Skin epidermis (tissue), 12 donors: ENCODE data around the gene INTS14.

Experiments
- H3K27ac ChIP-seq, 21 experiments: fragments of 200-600 bp; sonication (generic) in 11 of 21; one replicate each; pipeline ENCODE4 v1.5.0; 2020; ENCODE audit warnings: mild to moderate bottlenecking in 3 of 21, inconsistent platforms in 2 of 21, moderate library complexity in 2 of 21
- H3K4me3 ChIP-seq, 7 experiments: fragments of 200-600 bp; sonication (generic) in 2 of 7; one replicate each; pipeline ENCODE4 v1.5.0; 2020; ENCODE audit warnings: inconsistent platforms in 2 of 7, mild to moderate bottlenecking in 2 of 7, moderate library complexity in 1 of 7

The INTS14 gene

DNA sequence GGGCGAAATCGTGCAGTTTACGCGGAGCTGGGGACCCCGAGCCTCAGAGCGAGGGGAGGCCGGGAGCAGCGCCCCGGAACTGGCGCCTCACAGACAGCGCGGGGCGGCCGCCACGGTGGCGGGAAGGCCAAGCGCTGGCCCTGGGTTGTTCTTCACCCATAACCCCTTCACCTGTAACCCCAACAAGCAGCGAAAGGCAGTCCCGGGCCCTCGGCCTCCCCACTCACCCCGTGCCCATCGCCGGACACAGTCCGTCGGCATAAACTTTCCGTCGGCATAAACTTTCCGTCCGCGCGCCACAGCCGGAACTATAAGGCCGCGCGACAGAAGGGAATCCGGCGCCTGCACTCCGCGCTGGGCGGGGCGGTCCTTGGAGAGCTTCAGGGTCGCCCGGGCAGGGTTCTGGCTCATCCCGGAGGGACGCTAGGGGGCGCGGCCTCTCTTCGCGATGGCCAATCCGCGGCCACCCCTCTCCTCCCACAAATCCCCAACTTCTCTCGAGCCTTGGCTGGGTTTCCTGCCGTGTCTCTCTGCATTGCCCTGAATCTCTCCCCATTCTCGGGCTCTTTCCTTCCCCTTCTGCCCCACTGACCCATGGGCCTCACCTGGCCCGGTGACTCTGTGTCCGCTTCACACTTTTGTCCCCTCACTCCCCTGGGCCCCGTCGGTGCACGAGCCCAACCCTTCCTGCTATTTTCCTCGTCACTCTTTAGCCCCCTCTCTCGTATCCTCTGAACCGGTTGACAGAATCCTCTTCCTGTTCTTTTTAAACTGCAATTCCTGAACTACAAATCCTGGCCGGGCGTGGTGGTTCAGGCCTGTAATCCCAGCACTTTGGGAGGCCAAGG lies at the start of gene INTS14:
TSS of gene INTS14 (minus strand) at position 261 of the 848 bp plus-strand sequence. CDS start 3,751 bp downstream, outside the sequence.
- peak within 1 kb of the TSS; percentile 61 to 90 (median 83) for H3K4me3 ChIP-seq

DNA sequence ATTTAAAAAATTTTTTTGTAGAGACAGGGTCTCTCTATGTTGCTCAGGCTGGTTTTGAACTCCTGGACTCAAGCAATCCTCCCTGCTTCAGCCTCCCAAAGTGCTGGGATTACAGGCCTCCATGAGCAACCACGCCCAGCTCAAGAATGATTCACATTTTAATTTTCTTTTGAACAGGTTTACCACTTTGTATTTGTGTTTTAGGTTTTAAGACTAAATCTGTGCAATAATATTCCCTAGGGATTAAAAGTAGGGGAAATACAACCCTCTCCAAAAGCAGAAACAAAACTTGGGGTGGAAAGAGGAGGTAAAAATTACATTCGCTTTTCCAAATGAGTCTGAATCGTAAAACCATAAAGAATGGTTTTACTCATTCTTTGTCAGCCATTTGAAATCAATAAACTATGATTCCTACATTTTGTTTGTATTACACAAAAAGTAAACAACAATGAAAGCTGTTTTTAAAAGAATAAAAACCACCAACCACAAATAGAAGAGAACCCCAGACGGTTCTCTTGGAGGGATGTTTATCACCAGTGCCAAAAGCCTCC lies 48.6 kb upstream of the INTS14 start:
- H3K27ac ChIP-seq, result no peak overlapping the region
- H3K4me3 ChIP-seq, result no peak overlapping the region

More for the DNA sequence above, at the start of gene INTS14:
- H3K27ac ChIP-seq, result peak within 1 kb of the TSS; percentile 84 to 99 (median 96)

DNA sequence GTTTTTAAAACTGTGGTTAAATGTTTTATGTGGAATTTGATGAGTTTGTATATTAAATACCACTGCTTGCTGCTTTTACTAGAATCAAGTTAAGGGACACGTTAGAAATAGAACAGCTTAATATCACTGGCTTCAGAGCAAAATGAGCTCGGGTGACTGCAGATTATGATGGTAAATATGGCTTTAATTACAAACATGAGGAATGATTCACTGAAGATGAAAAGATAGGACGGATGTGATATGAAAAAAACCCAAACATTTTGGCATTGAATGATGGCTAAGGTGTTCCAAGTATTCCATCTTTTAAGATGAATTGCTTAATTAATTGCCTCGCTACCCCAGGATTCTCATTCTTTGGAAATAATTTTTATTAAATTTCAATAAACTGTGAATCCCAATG lies 44.5 kb upstream of the INTS14 start:
- Histone ChIP-seq H3K4me3 (no peak overlapping the region), H3K27ac (no peak overlapping the region)

DNA sequence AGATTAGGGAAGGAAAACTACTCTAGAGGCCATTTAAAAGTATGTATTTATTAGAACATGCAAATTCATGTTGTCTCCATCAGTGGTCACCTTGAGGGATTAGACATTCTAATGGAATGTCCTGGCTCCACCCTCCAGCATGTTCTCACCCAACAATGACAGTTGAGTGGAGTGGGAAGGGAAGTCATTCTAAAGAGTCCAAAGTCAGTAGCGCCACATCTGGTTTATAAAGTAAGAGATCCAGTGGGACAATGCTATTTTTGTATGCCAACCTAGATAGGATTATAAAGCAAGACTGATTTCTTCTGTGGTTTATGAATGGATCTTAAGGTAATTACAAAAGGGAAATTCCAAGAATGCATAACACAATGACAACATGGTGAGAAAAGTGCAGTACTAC lies 44.1 kb upstream of the INTS14 start:
- Histone ChIP-seq H3K4me3 (no peak overlapping the region), H3K27ac (no peak overlapping the region)

DNA sequence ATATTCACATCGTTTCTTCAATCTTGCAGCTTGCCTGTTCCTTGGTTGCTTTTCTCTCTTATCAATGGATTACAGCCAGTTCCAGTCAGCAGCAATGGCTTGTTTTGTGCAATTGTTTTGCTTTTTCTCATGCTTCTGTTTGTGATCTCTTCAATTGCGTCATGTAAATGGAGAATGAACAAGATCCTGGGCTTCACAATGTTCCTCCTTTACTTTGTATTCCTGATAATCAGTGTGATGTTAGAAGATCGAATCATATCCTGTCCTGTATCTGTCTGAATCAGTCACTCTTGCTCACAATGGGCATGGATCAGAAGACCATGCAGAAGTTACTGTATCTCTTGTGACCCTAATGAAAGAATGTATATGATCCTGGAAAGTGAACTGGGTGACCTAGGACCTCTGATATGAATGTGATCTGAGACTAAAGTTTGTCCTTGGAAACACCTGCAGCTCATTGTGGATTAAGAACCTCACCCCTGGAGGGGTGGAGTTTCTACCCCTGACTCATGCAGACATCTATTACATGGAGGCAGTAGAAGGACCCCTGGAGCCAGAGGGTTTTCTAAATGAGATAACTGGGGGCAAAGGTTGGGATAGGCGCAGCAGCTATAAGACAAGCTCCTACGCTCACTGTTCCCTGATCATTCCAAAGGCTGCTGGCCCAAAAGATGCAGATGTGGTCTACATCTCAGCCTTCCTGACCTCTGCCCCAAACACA lies 43.0 kb upstream of the INTS14 start:
- Histone ChIP-seq H3K4me3 (no peak overlapping the region), H3K27ac (no peak overlapping the region)

DNA sequence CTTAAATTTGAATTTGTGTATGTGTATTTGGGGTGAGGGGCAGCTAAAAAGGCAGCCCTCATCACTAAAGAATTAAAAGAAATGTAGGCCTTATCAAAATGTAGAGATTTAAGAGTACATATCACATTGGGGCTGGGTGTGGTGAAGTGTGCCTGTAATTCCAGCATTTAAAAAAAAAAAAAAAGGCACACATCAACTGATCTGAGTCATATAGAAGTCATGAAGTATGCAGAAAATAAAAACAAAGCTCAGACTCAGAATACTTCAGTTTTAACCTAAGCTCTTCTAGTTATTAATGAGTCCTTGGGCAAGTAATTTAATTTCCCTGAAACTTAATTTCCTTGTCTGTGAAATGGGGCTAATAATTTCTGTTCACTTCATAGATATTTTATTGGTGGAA lies 42.4 kb upstream of the INTS14 start:
- H3K27ac ChIP-seq, result no peak overlapping the region
- H3K4me3 ChIP-seq, result no peak overlapping the region

DNA sequence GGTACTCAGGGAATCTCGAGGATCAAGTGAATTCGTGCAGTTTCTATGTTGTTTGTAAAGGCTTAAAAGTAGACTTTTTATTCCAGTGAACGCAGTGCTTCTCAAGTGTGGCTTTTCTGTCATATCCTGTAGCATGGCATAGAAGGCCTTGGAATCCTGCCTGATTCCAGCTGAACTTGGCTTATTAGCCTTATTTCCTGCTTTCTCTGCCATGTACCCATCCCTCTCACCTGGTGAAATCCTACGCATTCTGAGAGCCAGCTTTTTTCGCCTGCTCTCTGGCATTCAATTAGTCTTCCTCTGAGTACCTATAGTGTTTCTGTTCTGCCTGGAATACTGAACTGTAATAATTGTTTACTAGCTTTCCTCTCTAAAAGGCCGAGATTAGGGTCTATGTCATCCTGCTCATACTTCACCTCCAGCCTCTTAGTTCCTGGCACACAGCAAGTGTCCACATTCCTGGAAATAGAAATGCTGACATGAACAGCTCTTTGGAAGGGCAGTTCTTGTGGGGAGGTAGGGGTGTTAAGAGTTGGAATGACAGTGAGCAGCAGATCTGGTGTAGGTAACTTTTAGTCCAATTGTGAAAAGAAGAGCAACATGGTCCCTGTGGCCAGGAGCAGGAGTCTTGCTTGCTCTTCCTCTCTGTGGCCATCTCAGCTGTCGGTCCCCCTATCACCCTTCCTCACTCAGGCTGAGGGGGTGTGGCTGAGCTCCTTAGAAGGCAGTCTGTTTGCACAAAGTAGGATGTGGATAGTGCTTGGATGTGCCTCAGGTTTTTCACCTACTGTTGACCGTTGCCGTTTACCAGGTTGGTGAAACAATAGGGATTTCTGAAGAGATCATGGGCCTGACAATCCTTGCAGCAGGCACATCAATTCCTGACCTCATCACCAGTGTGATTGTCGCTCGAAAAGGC lies 41.2 kb upstream of the INTS14 start:
- H3K27ac ChIP-seq, result peak overlapping the region in 3 of 21 experiments; percentile 2 to 43 (median 31)
- H3K4me3 ChIP-seq, result no peak overlapping the region

DNA sequence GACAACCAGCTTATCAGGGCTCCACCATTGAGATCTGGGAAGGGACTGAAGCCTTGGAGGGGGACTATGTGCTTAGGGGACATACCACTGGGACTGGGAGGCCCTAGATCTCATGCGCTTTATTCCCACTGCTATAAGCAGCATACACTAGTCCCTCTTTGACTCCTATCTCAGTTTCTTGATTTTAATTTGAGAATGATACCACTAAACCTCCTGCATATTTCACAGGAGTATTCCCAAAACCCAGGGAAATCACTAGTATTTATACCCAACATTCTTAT lies 40.1 kb upstream of the INTS14 start:
- Histone ChIP-seq H3K4me3 (no peak overlapping the region), H3K27ac (no peak overlapping the region)

DNA sequence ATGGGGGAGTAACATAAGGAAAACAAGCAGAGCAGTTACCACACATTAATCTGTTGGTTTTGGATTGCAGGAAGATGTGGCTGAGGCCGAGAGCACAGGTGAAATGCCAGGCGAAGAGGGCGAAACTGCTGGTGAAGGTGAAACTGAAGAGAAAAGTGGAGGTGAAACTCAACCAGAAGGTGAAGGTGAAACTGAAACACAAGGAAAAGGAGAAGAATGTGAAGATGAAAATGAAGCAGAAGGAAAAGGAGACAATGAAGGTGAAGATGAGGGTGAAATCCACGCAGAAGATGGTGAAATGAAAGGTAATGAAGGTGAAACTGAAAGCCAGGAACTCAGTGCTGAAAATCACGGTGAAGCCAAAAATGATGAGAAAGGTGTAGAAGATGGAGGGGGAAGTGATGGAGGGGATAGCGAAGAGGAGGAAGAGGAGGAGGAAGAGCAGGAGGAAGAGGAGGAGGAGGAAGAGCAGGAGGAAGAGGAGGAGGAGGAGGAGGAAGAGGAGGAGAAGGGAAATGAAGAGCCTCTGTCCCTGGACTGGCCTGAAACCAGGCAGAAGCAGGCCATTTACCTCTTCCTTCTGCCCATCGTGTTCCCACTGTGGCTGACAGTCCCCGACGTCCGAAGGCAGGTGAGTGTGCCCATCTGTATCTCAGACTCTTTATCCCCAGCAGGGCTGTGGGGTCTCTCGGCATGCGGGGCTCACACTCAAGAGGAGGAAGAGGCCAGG lies 39.5 kb upstream of the INTS14 start:
- H3K4me3 ChIP-seq, result no peak overlapping the region
- H3K27ac ChIP-seq, result no peak overlapping the region

DNA sequence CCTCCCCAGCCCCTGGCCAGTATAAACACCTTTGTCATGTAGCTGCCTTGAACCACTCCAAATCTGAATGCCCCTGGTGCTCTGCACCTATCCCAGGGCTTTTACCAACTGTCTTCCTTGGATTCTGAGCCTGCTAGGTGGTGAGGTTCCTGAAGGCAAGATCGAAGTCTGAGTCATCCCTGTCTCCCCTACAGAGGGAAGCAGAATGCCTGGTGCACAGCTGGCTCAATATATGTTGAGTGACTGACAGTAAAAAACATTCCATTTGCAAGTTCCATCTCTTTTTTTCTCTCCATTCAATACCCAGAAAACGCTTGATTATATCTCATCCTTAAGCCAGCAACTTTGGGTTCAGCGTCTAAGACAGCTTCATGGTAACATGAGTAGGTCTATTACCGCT lies 35.6 kb upstream of the INTS14 start:
- no peak overlapping the region for H3K4me3 ChIP-seq
- no peak overlapping the region for H3K27ac ChIP-seq

DNA sequence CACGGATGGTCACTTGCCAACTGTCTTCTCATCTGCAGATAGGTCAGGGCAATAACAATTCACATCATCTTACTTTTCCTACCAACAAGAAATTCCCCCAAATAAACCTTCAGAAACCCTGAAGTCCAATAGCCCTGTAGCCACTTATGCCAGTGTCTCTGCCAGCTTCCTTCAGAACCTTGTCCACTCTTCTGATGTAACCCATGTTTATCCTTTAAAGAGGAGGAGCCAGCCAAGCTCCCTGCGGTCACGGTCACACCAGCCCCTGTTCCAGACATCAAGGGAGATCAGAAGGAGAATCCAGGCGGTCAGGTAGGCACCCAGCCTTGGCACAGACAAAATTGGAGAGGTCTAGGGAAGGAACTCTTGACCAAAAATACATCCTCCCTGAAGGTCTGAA lies 34.5 kb upstream of the INTS14 start:
- Histone ChIP-seq H3K27ac (no peak overlapping the region), H3K4me3 (no peak overlapping the region)

DNA sequence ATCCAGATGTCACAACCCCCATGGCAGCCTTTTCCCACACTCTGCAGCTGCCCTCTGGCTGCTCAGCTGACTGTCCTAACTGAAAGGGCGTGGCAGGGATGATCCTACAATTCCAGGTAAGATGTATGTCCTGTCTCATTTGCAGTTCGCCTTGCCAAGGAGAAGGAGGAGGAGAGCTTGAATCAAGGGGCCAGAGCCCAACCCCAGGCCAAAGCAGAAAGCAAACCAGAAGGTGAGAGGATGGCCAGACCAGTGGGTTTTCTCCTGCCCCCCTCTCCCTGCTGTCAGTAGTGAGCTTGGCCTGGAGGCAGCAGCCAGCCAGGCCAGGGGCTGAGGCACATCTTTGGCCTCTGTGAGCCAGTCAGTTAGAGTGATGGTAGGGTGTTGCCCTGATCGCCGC lies 33.4 kb upstream of the INTS14 start:
- no peak overlapping the region for H3K4me3 ChIP-seq
- H3K27ac ChIP-seq, result no peak overlapping the region

DNA sequence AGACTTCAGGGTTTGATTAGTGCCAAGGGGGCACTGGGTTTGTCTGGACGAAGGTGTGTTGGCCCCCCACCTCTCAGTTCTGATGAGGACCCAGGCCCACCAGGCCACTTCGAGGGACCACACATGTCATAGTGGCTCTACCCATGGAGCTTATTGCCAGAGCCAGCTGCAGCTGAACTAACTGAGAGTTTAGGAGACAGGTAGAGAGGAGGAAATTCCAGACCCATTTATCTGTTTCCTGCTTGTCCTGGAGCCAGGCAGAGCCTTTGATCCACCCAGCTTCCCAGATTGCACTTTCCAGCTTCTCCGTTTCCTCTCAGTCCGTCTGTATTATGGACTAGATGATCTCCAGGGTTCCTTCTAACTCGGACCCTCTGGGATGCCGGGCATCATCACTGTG lies 31.7 kb upstream of the INTS14 start:
- Histone ChIP-seq H3K27ac (peak overlapping the region in 1 of 21 experiments; percentile 28), H3K4me3 (no peak overlapping the region)

DNA sequence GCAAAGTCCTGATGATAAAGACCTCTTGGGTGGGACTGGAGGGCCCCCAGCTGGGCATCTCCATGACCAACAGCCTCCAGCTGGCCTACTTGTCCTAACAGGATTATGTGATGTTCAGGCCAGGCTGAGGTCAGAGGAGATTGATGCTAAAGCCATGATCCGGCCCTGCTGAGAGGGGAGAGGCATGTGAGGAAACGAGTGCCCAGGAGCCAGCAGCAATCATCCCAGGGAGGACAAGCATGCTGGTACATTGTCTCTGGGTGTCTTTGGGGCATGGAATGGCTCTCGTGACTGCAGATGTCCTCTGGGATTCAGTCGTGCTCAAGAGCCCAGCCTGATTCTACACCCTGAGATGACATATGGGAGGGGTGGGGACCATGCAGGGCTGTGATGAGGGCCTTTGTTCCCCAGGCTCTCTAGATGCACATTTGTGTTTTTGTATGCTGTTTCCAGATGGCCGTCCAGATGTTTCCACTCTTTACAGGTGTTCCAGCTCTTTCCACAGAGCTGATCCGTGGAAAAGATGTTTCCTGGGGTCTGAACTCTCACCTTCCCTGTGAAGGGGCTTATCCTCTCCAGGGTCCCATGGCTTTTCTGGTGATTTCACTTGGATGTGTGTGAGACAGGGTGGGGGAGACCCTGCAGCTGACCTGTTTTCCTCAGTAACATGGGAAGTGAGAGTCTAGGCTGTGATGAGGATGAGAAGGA lies 31.0 kb upstream of the INTS14 start:
- no peak overlapping the region for H3K4me3 ChIP-seq

DNA sequence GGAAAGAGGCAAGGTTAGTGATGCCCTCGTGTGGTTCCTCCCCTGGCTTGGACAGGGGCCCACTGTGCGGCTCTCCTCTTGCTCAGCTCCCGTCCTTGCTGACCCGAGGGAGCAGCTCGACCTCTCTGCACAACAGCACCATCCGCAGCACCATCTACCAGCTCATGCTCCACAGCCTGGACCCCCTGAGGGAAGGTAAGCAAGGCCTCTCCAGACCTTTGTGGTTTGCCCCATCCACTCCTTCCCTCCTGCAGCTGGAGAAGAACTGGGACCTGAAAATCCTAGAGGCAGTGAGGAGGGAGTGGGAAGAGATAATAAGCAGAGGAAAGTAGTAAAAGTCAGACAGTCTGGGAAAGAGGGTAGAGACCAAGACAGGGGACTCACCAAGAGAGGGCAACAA lies 28.6 kb upstream of the INTS14 start:
- Histone ChIP-seq H3K4me3 (no peak overlapping the region), H3K27ac (no peak overlapping the region)

More for the DNA sequence above, 31.0 kb upstream of the INTS14 start:
- peak overlapping the region in 1 of 21 experiments; percentile 28 for H3K27ac ChIP-seq

DNA sequence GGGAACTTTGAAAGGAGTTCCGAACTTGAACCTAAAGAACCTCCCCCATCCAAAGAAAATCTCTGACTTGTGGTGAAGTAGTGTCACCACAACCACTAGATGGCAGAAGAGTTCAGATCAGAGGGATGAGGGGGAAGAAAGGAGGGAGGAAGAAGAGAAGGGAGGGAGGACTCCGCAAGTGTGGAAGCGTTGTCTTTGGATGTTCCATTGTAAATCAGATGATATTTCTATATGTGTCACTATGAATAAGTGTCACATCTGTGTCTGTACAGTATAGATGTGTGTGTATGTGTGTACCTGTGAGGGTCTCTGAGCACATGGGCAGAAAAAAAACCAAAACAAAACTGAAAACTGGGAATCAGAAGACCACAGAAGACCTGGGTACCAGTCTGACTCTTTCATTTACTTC lies 27.8 kb upstream of the INTS14 start:
- Histone ChIP-seq H3K4me3 (no peak overlapping the region), H3K27ac (no peak overlapping the region)

DNA sequence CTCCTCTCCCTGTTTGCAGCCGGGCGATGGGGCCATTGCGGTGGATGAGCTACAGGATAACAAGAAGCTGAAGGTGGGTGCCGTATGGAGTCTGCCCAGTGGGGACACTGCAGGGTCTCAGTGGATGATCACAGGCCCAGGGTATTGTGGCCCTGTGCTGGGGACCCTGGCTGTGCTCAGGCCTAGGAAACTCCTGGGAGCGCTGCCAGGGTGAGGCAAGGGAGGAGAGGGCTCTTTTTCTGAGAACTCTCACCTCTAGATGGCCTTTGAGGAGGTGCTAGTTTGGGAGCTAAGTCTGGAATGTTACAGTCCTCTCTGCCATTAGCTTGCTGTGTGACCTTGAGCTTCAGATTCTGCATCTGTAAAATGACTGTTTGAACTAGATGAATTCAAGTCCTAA lies 27.2 kb upstream of the INTS14 start:
- Histone ChIP-seq H3K27ac (no peak overlapping the region), H3K4me3 (no peak overlapping the region)

DNA sequence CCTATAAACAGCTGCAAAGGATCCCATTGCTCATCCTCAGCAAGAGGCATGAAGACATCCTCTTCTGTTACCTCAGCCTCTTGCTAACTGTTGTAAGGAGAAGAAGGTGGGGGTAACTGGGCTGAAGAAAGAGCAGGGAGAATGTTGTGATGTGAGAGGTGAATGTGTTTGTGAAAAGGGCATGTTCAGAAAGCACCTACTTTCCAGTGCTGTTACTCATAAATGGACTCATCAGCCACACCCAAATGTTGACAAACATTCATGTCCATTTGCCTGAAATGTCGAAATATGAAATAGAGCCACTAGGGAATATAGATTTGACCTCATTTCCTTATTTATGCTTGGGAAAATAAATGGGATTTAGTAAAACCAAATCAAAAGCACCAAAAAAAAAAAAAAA lies 23.4 kb upstream of the INTS14 start:
- H3K27ac ChIP-seq, result no peak overlapping the region

DNA sequence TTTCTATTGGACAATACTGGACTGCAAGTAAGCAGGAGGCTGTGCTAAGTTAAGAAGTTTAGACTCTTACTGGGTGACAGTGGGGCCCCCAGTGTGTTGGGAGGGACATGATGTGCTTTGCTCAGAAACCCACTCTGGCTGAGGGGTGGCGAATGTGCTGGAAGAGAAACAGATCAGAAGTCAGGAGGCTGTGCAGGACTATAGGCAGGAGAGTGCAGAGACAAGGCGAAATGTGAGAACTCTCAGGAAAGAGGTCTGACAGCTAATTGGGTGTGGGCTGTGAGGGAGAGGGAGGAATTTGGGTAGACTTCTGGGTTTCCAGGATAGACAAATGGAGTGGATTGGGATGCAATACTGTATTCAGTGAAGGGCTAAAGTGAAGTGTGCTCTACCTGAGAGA lies 22.8 kb upstream of the INTS14 start:
- Histone ChIP-seq H3K4me3 (no peak overlapping the region), H3K27ac (no peak overlapping the region)

More for the DNA sequence above, 23.4 kb upstream of the INTS14 start:
- H3K4me3 ChIP-seq, result no peak overlapping the region
